HG03521 (cell line): ENCODE measurements around the gene HHIP.

Experiments used
- ATAC-seq: cut with Tn5 transposase; IDR thresholded peaks from one replicate; pipeline ENCODE4 v1.9.1; 2021; ENCODE audit warnings: mild to moderate bottlenecking, moderate library complexity; ENCODE audit not compliant: unreplicated experiment

The HHIP gene

GRCh38 chr4:144655491-144655890 is 9.5 kb downstream of the HHIP start:
- no peak for ATAC-seq

DNA sequence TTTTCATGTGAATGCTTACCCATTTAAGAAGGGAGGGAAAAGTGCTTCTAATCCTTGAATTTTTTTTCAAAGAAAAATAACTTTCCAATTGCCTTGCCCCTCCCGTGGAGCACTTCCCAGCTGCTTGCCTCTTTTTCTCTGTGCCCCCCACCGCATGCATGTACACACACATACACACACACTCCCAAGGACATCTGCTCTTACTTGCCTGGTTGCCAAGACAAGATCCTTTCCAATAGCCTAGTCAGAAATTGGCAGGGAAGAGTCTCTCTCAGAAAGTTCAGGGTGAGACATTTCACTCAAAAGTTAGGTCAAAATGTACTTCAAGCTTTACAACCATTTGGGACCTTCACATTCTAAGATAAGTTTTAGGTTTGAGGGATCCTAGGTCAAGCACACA is 10.9 kb downstream of the HHIP start:
- ATAC-seq: no peak

DNA sequence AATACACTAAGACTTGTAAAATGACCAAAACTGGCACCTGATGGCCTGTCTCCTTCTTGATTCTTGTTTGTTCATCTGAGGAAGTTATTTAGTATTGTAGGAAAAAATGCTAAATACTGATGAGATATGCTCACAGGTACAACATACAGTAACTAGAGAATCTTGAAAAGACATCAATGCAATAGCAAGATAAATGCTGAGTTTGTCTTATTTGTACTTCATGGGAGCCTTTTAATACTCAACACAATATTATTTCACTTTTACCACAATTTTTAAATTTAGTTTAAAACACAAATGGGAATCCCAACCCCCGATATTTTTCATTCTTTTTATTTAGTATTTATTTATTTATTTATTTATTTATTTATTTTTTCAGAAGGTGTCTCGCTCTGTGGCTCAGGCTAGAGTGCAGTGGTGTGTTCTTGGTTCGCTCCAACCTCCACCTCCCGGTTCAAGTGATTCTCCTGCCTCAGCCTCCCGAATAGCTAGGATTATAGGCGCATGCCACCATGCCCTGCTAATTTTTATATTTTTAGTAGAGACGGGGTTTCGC is 12.1 kb downstream of the HHIP start:
- ATAC-seq: no peak

GRCh38 chr4:144658903-144659302 is 12.9 kb downstream of the HHIP start:
- no peak for ATAC-seq

DNA sequence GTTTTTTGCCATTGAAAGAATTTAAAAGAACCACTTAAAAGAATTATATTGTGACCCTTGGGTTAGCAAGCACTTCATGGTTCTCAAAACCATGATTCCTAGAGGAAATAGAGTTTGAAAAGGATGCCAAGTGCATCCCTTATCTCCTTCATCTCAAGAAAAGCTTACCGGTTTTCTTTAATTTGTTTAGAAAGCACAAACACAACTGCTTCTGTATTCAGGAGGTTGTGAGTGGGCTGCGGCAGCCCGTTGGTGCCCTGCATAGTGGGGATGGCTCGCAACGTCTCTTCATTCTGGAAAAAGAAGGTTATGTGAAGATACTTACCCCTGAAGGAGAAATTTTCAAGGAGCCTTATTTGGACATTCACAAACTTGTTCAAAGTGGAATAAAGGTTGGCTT is 13.5 kb downstream of the HHIP start:
- ATAC-seq: no peak

DNA sequence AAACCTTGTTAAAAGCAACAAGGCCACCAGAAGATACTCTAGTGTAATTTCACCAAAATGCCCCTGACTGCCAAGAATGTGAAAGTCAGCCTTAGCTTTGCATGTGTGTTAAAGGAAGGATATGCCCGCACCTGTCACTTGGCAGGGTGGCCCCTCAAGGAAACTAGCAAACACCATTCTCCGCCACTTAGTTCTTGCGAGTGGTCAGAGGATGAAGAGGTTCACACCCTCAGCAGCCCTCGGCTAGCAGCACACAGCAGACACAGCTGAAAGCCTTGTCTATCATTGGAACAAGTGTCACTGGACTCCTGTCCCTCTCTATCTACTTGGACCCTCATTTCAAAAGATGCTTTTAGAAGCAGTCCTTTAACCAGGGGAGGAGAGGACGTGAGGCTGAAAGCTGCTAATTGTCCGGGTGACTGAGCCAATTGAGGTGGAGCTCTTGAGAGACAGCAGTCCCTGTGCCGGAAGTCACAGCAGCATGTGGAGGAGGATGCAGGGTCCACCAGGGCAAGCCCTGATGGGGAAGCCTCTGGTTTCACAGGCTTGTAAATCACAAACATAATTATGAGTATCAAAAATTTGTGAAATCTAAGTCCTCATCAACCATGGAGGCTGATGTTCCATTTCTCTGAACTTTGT is 18.0 kb downstream of the HHIP start:
- ATAC-seq: no peak

DNA sequence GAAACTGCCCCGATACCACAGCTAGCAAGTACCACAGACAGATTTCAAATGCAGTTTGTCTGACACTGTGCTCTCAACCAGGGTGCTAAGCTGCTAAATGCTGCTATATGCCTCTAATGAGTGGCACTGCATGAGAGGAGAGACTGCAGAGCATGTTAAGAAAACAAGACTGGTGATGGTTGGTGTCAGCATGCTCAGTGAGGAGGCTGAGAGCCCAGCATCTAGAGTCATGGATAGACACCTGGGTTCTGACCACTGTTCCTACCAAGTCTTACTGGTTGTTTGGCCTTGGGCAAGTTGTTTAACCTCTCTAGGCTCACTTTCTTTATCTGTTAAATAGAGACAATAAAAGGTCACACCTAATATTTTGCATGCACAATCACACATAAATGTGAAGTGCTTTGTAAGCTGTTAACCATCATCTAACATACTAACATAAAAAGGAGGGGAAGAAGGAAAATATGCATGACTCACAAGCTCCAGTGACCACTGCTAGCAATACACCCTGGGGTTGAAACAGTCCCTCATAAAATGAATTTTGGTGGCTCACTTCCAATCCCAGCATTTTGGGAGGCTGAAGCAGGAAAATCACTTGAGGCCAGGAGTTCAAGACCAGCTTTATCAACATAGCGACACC is 20.7 kb downstream of the HHIP start:
- no peak for ATAC-seq

DNA sequence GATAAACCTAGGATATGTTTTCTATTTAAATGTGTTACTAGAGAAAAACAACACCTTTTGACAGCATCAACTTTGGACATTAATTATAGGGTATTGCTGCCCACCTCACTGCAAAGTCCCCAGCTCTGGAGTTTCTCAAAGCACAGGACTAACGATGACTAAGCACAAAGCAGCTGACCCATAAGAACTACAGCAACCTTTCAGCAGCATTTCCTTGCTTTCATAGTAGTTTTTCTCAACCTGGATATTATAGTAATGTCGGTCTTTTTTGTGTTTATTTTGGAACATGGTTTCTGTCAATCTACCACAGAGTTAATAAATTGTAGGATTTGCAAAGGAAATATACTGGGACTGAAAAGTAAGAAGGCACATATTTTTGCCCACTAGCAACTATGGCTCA is 21.5 kb downstream of the HHIP start:
- ATAC-seq: no peak

DNA sequence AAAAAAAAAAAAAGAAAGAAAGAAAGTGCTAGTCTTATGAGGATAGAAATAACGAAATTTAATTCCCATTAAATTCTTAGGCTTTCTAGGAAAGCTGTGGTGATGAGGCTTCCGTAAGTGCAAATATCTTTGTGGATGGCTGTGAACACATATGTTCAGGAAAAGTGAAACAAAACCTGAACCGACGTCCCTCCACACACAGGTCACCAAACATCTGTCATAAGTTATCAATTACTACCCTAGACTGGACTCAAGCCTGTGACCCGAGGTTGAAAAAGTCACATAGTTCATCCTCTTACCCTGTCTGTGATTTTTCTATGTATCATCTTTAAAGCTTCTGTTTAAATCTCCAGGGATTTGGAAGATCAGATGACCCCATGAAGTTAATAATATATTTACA is 24.8 kb downstream of the HHIP start:
- no peak for ATAC-seq

GRCh38 chr4:144674711-144675110 is 28.8 kb downstream of the HHIP start:
- ATAC-seq: no peak

DNA sequence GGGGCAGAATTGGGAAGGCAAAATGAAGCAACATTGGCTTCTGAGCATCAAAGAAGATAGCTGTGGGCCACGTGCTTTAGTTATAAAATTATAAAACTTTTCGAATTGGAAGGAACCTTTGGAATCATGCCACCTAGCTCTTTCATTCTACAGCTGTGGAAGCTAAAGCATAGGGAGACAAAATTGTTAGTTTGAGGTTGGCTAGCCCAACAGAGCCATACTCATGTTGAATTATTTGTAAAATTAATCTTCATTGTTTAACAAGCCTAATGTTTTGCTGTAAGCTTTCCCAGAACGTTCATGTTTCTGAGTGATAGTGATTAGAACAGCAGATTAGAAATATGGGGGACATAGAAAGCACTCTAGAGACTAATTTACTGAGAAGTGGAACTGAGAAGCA is 35.9 kb downstream of the HHIP start:
- no peak for ATAC-seq

GRCh38 chr4:144683516-144683915 is 37.6 kb downstream of the HHIP start:
- no peak for ATAC-seq

DNA sequence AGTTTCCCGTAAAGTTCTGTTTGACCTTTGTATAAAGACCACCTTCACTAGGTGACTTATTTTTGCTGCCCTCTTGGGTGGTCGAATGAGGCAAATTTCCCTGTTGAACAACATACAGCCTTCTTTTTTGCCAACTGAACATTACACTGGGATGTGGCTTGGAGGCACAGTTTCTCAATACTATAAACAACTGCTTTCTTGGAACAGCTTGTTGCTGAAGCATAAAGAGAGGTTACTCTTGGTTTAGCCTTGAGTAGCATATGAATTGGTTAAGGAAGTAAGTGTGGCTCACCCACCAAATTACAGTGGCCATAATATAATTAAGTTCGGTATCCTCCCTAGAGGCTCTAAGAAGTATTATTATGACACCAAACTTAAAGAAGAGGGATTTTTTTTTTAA is 40.0 kb downstream of the HHIP start:
- ATAC-seq: no peak

- ATAC-seq: no peak
Measured at GRCh38 chr4:144686921-144687320, 41.0 kb downstream of the HHIP start.

DNA sequence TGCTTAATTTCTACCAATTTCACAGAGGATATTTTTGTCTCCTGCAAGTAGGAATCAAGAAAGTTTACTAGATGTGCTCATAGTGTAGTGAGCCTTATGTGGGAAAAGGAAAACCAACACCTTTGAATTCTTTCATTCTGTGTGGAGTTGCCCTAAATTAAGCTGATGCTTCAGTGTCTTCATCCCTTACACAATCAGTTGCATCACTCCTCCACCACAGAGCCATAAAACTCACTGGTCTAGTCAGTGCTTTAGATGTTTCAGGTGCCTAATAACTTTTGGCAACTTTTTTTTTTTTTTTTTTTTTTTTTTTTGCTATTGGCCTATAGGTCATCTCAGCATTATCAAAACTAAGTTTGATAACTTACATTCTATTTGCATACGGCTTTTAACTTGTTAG is 41.5 kb downstream of the HHIP start:
- no peak for ATAC-seq

- no peak for ATAC-seq
Measured at GRCh38 chr4:144688035-144688569, 42.1 kb downstream of the HHIP start.

- ATAC-seq: no peak
Measured at GRCh38 chr4:144689125-144689524, 43.2 kb downstream of the HHIP start.

DNA sequence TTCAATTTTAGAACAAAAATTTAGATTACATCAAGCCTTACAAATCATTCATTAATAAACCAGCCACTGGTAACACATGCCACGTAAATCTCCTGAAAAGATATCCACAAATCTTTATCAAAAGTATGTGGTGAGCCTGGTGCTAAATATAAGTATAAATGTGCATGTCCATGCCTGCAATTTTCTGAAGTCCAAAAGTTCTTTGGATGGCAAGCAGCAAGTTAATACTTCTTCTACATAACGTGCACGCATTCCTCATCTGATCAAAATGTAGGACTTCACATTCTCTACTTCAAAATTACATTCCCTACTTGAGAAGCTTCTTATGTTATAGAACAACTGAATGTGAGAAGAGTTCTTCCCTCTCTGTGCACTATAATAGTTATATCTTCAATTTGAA is 49.8 kb downstream of the HHIP start:
- ATAC-seq: no peak

DNA sequence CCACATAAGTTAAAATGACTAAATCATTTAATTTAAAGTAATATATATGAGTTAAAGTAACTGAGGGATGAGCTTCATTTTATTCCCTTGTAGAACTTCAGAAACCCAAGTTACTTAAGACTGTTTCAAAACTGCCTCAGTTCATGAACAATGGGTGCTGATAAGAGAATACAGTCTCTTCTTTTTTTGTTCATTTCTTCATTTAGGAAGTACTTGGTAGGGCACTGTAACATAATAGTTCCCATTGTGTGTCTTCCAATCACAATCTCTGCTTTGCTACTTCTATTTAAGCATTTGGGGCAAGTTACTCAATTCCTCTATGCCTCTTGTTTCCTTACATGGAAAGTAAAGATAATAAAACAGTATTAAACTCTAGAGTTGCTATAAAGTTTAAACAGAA is 50.4 kb downstream of the HHIP start:
- ATAC-seq: no peak

DNA sequence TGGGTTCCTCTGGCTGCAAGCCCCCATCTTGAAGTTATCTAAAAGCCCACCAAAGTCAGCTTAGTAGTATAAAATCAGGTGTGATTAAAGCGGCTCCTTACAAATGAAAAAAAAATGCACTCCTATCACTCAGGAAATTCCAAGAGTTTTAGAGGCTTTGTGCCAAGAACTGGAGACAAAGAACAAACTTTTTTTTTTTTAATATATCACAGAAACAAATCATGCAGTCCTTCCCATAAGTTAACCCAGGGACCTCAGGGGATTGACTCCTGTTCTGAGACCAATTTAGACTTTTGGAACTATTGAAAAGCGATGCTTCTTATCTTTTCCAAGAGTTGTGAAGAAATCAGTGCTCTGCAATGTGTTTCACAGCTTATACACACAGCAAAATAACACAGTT is 53.6 kb downstream of the HHIP start:
- ATAC-seq: no peak

DNA sequence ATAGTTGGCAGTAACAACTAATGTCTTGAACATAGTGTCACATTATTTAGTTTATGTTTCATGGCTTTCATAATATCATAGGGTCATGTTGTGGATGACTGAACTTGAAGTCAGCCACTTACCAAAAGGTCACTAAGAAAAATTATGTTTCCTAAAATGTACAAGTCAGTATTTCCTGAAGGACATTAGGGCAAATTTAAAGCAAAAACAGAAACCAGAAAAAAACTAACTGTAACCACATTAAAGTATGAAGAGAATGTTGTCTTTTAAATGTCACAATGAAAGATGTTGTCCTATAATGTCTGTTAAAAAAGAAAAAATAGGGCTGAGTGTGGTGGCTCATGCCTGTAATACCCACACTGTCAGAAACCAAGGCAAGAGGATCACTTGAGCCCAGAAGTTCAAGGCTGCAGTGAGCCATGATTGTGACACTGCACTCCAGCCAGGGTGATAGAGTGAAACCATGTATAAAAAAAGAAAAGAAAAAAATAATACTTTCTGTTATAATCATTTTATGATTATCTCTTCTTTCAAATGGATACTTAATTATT is 55.8 kb downstream of the HHIP start:
- no peak for ATAC-seq

- ATAC-seq: no peak
Measured at GRCh38 chr4:144703494-144703893, 57.5 kb downstream of the HHIP start.
